Ramos (cell line): Measurements from ENCODE around the gene GRM7.

Source experiments
- in situ Hi-C: fragments of 300-500 bp; cut with MboI; formaldehyde crosslinking; loops from one replicate; pipeline ENCODE4 v1.14.3; 2022; ENCODE audit warnings: low sequenced_read_pairs; ENCODE audit not compliant: unreplicated experiment

Gene GRM7

GRCh38 chr3:7682822-7683229 is 821.9 kb downstream of the GRM7 start:
- in situ Hi-C loops = no loop called here

DNA sequence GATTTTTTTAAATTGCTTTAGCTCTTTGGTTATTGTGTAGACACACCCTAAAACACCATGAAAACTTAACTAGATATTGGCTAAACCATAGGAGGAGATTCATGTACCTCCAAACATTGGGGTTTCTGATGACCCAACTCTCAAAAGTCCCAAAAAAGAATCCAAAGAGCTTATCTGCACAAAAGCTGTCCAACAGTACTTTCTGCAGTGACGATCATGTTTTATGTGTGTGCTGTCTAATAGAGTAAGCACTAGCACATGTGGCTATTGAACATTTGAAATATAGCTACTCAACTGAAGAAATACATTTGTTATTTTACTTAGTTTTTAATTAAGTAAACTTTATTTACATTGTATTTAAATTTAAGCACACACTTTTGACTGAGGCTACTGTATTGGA is 822.5 kb downstream of the GRM7 start:
- in situ Hi-C loops = no loop called here

DNA sequence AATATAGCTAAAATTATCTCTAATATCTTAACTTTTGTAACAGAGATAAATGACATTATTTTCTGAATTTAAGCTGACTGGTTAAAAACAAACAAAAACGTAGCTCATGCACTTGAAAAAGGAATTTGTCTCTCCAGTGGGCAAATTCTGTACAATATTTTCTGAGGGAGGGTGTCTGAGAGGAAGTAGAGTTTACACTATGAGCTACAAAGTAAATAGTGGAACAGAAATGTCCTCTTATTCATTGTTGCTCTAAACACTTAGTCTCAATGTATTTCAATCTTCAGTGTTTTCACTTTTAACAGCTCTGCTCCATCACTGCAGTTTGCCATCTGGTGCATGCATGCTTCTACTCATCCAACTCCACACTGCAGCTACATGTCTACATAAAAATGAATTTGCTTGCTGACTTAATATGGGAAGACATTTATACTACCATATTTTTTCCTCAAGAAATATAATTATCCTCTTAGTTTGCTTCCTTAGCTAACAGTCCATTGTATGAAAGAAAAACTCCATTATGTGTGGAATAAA is 823.3 kb downstream of the GRM7 start:
- in situ Hi-C loops = no loop called here

- in situ Hi-C loops = no loop called here
These were observed 826.7 kb downstream of the GRM7 start for GRCh38 chr3:7687428-7688147.

- in situ Hi-C loops = no loop called here
These were observed 832.0 kb downstream of the GRM7 start for GRCh38 chr3:7692866-7693265.

GRCh38 chr3:7693976-7694375 is 833.1 kb downstream of the GRM7 start:
- in situ Hi-C loops = no loop called here

DNA sequence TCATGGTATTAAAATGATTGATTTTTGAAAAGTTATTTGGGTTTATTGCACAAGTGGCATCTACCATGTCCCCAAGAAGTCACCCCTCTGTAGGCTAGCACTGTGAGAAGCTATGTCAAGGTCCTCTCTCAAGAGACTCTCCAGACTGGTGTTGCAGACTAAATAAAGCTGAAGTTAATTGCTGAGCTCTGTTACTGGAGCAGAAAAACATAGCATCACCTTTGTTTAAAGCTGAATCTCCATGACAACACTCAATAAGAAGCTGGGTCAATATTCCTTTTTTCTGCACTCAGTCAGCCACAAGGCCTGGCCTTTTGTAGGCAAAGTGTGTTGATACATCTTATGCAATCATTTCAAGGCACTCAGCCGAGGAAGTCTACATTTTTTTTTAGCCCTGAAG is 834.1 kb downstream of the GRM7 start:
- in situ Hi-C loops = no loop called here

GRCh38 chr3:7696320-7696719 is 835.4 kb downstream of the GRM7 start:
- in situ Hi-C loops = no loop called here

DNA sequence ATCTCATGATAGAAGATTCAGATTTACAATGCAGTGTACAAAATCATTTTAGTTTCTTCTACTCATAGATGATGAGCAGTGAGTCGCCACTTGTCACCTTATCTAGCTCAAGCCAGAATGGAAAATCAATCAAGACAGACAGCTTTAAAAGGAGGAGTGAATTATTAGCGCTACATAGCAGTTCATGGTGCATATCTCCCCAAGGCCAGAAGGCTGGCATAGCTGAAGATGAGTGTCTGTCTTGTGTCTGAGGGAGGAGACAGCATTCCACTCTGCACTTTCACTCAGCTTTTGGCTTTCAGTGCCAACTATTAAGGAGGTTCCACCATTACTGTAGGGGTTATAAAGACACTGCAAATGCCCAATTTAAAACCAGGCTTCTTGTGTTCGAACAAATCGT is 836.6 kb downstream of the GRM7 start:
- in situ Hi-C loops = no loop called here

GRCh38 chr3:7700539-7700938 is 839.6 kb downstream of the GRM7 start:
- in situ Hi-C loops = no loop called here

- in situ Hi-C loops = no loop called here
These were observed 840.1 kb downstream of the GRM7 start for GRCh38 chr3:7700977-7701376.

DNA sequence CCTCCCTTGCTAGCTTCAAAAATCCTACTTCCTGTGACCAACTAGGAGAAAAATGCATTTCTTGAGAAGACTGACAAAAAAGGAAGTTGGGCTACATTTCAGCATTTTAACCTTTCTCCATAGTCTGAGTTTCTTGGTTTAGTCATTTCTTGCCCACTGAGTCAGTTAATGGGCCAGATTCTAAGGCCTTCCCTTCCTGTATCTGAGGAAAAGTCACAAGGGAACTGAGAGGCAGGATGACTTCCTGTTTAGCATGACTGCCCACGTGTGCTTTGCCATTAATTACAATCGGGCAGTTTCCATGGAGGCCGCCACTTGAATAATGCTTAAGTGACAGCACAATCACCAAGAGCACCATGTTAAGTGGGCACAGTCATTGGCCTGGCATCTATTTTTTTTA is 846.3 kb downstream of the GRM7 start:
- in situ Hi-C loops = no loop called here

DNA sequence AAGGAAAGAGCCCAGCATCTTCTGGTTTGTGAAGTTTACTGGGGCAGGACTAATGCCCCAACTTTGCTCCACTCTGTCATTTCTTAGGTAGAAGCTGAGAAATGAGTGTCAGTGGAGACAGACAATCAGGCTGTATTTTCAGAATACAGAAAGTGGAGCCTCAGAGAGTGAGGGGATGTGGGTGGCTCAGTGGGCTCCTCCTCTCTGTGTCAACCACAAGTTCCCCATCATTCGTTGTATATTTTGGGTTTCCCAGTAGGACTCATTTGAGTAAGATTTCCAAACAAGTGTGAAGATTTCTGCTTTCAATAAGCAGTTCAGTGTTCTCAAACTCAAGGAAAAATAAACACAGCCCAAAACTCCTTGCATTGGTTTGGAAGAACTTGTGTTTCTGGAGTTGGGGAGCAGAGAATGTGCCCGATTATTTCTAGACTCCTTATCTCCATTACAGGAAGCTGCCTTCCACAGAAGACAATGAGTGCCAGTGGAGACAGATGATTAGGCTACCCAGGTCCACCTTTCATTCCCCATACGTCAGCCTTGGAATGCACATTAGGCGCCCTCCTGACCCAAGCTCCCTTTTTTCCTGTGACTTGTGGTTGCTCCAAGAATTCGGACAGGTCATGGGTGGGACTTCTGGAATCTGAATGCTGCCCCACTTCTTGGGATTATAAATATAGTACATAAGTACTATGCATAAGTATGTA is 848.6 kb downstream of the GRM7 start:
- in situ Hi-C loops = no loop called here

- in situ Hi-C loops = no loop called here
These were observed 849.4 kb downstream of the GRM7 start for GRCh38 chr3:7710284-7710683.

- in situ Hi-C loops = no loop called here
These were observed 852.8 kb downstream of the GRM7 start for GRCh38 chr3:7713724-7714123.

DNA sequence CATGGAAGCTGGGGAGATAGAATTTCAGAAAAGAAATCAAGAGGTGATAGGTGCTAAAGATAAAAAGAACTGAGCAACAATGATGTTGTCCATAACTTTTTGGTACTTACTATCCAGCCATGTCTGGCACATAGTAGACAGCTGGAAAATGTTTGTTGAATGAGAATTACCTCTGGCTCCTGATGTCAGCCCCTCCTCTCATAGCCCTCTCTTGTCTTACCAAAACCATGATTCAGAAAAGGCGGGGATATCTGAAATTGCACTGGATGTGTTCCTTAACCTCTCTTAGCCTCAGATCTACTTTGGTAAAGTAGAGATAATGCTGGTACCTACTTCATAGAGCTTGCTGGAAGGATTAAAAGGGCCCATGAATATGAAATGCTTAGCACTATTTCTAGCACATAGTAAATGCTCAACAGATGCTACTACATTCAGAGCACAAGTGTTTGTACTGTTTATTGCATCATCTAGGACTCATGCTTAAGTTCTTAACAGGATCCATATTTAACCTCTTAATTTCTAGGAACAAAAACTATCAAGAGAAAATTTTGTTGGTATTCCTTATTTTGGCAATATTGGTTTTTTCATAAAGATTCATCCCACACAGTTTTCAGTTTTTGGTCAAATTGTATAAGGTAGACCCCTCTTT is 859.9 kb downstream of the GRM7 start:
- in situ Hi-C loops = no loop called here

DNA sequence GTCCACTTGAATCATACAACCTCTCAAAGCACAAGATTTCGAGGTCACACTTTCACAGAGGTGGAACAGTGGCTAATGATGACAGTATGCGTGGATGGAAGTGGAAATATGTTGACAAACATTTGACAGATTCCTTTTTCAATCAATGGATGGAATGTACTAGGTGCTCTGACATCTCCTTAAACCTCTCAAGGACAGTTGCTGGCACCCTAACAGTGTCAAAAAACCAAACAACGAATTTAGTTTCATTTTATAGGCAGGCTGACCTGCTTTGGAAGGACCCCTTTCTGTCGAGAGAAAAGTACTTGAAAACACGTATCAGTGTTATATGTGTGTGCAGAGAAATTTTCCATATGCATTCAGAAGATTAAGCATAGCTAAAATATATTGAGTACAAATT is 861.0 kb downstream of the GRM7 start:
- in situ Hi-C loops = no loop called here

- in situ Hi-C loops = no loop called here
These were observed 867.9 kb downstream of the GRM7 start for GRCh38 chr3:7728566-7729519.

DNA sequence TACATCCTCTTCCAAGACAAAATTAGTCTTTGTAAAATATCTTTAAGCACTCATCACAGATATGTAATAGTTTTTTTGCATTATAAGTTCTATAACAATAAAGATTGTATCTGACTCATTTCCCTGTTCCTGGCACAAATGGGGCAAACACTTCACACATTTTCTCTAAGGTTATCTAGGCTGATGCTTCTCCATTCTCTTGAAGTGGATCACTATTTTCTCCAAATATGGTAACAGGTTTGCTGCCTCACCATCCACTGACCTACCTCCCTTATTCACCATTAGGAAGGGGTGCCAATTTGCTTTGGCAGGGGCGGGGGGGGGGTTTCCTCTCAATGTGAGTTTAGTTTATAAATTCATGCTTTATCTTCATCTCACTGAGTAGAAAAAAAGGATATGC is 873.0 kb downstream of the GRM7 start:
- in situ Hi-C loops = no loop called here

DNA sequence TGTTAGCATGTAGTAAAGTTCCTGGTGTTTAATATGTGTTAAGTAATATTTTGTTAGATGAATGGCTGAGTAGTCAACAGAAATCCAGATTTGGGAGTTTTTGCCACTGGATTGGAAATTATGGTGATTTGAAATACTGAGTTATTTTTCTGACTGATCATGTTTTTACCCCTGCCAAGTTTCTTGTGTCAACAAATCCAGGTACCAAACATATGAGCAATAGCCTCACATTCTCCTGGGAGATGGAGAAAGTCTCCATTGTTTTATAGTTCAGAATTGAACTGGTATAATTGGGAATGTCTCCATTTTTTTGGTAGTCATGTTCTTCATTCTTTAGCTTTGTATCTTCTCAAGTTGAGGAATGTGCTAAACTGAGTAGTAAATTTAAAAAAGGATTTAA is 873.5 kb downstream of the GRM7 start:
- in situ Hi-C loops = no loop called here
